WTC11 (cell line): ENCODE results near the gene FRMD4A. TPM values are rescaled to one million over a fixed set of nuclear protein-coding genes. Genes with fewer than 3 reads are reported as not detected.

Experiments used
- ATAC-seq: fragments of 200-7000 bp; cut with Tn5 transposase; 2 replicates; pipeline ENCODE4 v1.10.0; 2021; ENCODE audit warnings: mild to moderate bottlenecking, moderate library complexity
- CTCF ChIA-PET: fragments of 300-600 bp; sonication (Branson Sonifier 250); formaldehyde crosslinking; loops from one replicate; lab custom pipeline; 2021; ENCODE audit warnings: antibody characterized with exemption; lab: Charles Lee
- POLR2A ChIA-PET: fragments of 350-600 bp; sonication (Branson Sonifier 250); formaldehyde crosslinking; loops from one replicate; lab custom pipeline; 2021; ENCODE audit warnings: antibody characterized with exemption; lab: Charles Lee
- DNase-seq: peaks from one replicate; pipeline ENCODE4 v3.0.0; 2021; ENCODE audit warnings: low spot score
- H3K27ac Mint-ChIP-seq: 2 replicates; pipeline ENCODE4 v1.8.0; 2021; ENCODE audit warnings: mixed read lengths
- H3K27me3 Mint-ChIP-seq: 2 replicates; pipeline ENCODE4 v1.8.0; 2021; ENCODE audit warnings: low read depth, mild to moderate bottlenecking, moderate library complexity, mixed read lengths
- H3K36me3 Mint-ChIP-seq: 2 replicates; pipeline ENCODE4 v1.8.0; 2021; ENCODE audit warnings: mixed read lengths
- H3K4me1 Mint-ChIP-seq: 2 replicates; pipeline ENCODE4 v1.8.0; 2022; ENCODE audit warnings: mixed read lengths
- H3K4me3 Mint-ChIP-seq: 2 replicates; pipeline ENCODE4 v1.8.0; 2021; ENCODE audit warnings: mild to moderate bottlenecking, moderate library complexity, mixed read lengths
- H3K9me3 Mint-ChIP-seq: 2 replicates; pipeline ENCODE4 v1.8.0; 2021; ENCODE audit warnings: mixed read lengths
- ATF1 ChIP-seq: sonication (generic); formaldehyde crosslinking; IDR thresholded peaks from 2 replicates; pipeline ENCODE4 v1.8.1; 2023; ENCODE audit warnings: mild to moderate bottlenecking, moderate library complexity, missing genetic modification reagents
- ATF3 ChIP-seq: sonication (generic); formaldehyde crosslinking; conservative IDR thresholded peaks from 2 replicates; pipeline ENCODE4 v1.8.1; 2022; ENCODE audit warnings: mild to moderate bottlenecking, missing genetic modification reagents
- ATF6 ChIP-seq: sonication (generic); formaldehyde crosslinking; IDR thresholded peaks from 2 replicates; pipeline ENCODE4 v1.8.1; 2023; ENCODE audit warnings: mild to moderate bottlenecking, missing genetic modification reagents
- CDX4 ChIP-seq: fragments of 250-450 bp; sonication (Bioruptor Pico); IDR thresholded peaks from 2 replicates; pipeline ENCODE4 v1.9.0; 2021; ENCODE audit warnings: moderate library complexity, mild to moderate bottlenecking, inconsistent platforms, borderline replicate concordance
- EMX1 ChIP-seq: fragments of 250-450 bp; sonication (Bioruptor Pico); IDR thresholded peaks from 2 replicates; pipeline ENCODE4 v1.8.0; 2021; ENCODE audit warnings: mild to moderate bottlenecking
- FOXJ3 ChIP-seq: sonication (generic); formaldehyde crosslinking; IDR thresholded peaks from 2 replicates; pipeline ENCODE4 v1.9.0; 2021; ENCODE audit warnings: missing genetic modification reagents, mild to moderate bottlenecking, borderline replicate concordance
- FOXP1 ChIP-seq: sonication (generic); formaldehyde crosslinking; IDR thresholded peaks from 2 replicates; pipeline ENCODE4 v1.8.0; 2022; ENCODE audit warnings: missing genetic modification reagents, mild to moderate bottlenecking, moderate library complexity, borderline replicate concordance
- IRF2 ChIP-seq: sonication (generic); formaldehyde crosslinking; IDR thresholded peaks from 2 replicates; pipeline ENCODE4 v1.8.0; 2022; ENCODE audit warnings: low read depth, missing genetic modification reagents, borderline replicate concordance
- KAT7 ChIP-seq: sonication (generic); formaldehyde crosslinking; IDR thresholded peaks from 2 replicates; pipeline ENCODE4 v1.8.1; 2023; ENCODE audit warnings: missing genetic modification reagents, mild to moderate bottlenecking, borderline replicate concordance
- MLX ChIP-seq: sonication (generic); formaldehyde crosslinking; IDR thresholded peaks from 2 replicates; pipeline ENCODE4 v1.8.1; 2023; ENCODE audit warnings: mild to moderate bottlenecking, missing genetic modification reagents, moderate library complexity
- NR1H2 ChIP-seq: sonication (generic); formaldehyde crosslinking; IDR thresholded peaks from 2 replicates; pipeline ENCODE4 v1.9.0; 2021; ENCODE audit warnings: mild to moderate bottlenecking, moderate library complexity, missing genetic modification reagents
- PRRX2 ChIP-seq: fragments of 250-450 bp; sonication (Bioruptor Pico); IDR thresholded peaks from 2 replicates; pipeline ENCODE4 v1.8.0; 2021; ENCODE audit warnings: mild to moderate bottlenecking
- TCF7 ChIP-seq: sonication (generic); formaldehyde crosslinking; IDR thresholded peaks from 2 replicates; pipeline ENCODE4 v1.8.0; 2022; ENCODE audit warnings: mild to moderate bottlenecking, low read depth, missing genetic modification reagents, moderate library complexity
- TEAD1 ChIP-seq: sonication (generic); formaldehyde crosslinking; IDR thresholded peaks from 2 replicates; pipeline ENCODE4 v1.8.0; 2022; ENCODE audit warnings: mild to moderate bottlenecking, missing genetic modification reagents
- ZNF121 ChIP-seq: sonication (generic); formaldehyde crosslinking; IDR thresholded peaks from 2 replicates; pipeline ENCODE4 v1.8.0; 2023; ENCODE audit warnings: missing genetic modification reagents
- ZNF671 ChIP-seq: fragments of 250-450 bp; sonication (Bioruptor Pico); IDR thresholded peaks from 2 replicates; pipeline ENCODE4 v1.8.0; 2021; ENCODE audit warnings: mild to moderate bottlenecking
- total RNA-seq: library from RNA; stranded (reverse); gene quantifications from 3 replicates; pipeline ENCODE4 v1.2.3, GENCODE V29; 2021
- TF ChIP-seq, protein P1 (sequence below): sonication (generic); formaldehyde crosslinking; IDR thresholded peaks from 2 replicates; pipeline ENCODE4 v1.8.1; 2022; ENCODE audit warnings: low read depth, missing genetic modification reagents, borderline replicate concordance
- TF ChIP-seq, protein P2 (sequence below): fragments of 250-450 bp; sonication (Bioruptor Pico); IDR thresholded peaks from 2 replicates; pipeline ENCODE4 v1.8.0; 2021; ENCODE audit warnings: mild to moderate bottlenecking
- TF ChIP-seq, protein P3 (sequence below): sonication (generic); formaldehyde crosslinking; IDR thresholded peaks from 2 replicates; pipeline ENCODE4 v1.8.0; 2022; ENCODE audit warnings: mild to moderate bottlenecking, missing genetic modification reagents

FRMD4A gene
- total RNA-seq, 1 experiment from 2014 or later = 35.5 TPM

DNA sequence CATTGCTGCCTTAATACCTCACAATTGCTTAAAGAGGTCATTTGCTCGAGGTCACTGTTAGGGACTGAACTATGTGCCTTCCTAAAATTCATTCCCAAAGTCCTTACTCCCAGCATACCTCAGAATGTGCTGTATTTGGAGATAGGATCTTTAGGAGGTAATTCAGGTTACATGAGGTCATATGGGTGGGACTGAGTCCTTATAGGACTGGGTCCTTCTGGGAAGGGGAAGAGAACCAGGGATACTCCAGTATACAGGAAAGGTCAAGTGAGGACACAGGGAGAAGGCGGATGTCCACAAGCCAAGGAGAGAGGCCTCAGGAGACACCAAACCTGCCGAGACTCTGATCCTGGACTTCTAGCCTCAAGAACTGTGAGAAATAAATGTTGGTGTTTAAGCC lies 490.7 kb downstream of the FRMD4A start:
- ATAC-seq (no peak), DNase-seq (no peak)
- CTCF ChIA-PET = no interaction called here
- H3K27ac Mint-ChIP-seq = no peak overlapping the region
- TF ChIP-seq, protein P1, sequence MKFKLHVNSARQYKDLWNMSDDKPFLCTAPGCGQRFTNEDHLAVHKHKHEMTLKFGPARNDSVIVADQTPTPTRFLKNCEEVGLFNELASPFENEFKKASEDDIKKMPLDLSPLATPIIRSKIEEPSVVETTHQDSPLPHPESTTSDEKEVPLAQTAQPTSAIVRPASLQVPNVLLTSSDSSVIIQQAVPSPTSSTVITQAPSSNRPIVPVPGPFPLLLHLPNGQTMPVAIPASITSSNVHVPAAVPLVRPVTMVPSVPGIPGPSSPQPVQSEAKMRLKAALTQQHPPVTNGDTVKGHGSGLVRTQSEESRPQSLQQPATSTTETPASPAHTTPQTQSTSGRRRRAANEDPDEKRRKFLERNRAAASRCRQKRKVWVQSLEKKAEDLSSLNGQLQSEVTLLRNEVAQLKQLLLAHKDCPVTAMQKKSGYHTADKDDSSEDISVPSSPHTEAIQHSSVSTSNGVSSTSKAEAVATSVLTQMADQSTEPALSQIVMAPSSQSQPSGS = no peak
- TF ChIP-seq ZNF671 (CRISPR knock-in tag) (no peak), PRRX2 (CRISPR knock-in tag) (no peak), TEAD1 (CRISPR knock-in tag) (no peak)
- TF ChIP-seq, protein P2, sequence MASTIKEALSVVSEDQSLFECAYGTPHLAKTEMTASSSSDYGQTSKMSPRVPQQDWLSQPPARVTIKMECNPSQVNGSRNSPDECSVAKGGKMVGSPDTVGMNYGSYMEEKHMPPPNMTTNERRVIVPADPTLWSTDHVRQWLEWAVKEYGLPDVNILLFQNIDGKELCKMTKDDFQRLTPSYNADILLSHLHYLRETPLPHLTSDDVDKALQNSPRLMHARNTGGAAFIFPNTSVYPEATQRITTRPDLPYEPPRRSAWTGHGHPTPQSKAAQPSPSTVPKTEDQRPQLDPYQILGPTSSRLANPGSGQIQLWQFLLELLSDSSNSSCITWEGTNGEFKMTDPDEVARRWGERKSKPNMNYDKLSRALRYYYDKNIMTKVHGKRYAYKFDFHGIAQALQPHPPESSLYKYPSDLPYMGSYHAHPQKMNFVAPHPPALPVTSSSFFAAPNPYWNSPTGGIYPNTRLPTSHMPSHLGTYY (CRISPR knock-in tag) = no peak
- peaks cover 21% of the 10 kb centered on the region for H3K9me3 Mint-ChIP-seq
- peaks cover 24% of the 10 kb centered on the region for H3K36me3 Mint-ChIP-seq
- H3K27me3 Mint-ChIP-seq = no peaks in the 10 kb centered on the region
- H3K4me3 Mint-ChIP-seq = no peak overlapping the region
- POLR2A ChIA-PET = no interaction called here
- H3K4me1 Mint-ChIP-seq = peaks cover 5% of the 10 kb centered on the region

DNA sequence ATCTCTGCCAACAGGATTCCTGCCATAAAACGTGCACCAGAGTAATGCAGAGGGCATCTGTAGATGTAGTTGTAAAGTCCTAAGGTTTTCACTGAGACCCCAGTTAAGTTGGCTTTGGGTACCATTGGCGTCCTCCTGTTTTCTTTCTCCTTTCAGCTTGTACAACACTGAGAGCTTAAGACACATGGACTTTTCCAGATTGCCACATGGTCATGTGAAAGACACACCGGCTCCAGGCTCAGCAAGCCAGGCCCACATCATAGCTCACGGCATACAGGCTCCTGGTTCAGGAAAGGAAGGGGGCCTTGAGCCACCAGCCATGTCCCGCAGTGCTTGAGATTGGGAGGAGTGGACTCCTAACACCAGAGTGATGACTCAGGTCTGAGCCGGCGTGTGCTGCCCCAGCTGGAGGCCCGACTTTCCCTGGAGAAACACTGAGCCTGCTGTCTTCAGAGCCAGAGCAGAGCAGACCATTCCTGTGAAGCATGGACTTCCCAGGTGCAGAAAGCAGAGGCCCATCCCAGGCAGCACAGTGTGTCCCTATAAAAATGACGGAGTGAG lies 491.2 kb downstream of the FRMD4A start:
- DNase-seq = no peak
- H3K4me3 Mint-ChIP-seq = no peak overlapping the region
- CTCF ChIA-PET = no interaction called here
- H3K27ac Mint-ChIP-seq = no peak overlapping the region
- H3K4me1 Mint-ChIP-seq = peaks cover 10% of the 10 kb centered on the region
- TF ChIP-seq ATF3 (CRISPR knock-in tag) = no peak
- no peak for TF ChIP-seq TCF7 (CRISPR knock-in tag)
- TF ChIP-seq NR1H2 = no peak
- no peak for TF ChIP-seq FOXJ3 (CRISPR knock-in tag)
- no peak for TF ChIP-seq EMX1
- TF ChIP-seq, protein P3, sequence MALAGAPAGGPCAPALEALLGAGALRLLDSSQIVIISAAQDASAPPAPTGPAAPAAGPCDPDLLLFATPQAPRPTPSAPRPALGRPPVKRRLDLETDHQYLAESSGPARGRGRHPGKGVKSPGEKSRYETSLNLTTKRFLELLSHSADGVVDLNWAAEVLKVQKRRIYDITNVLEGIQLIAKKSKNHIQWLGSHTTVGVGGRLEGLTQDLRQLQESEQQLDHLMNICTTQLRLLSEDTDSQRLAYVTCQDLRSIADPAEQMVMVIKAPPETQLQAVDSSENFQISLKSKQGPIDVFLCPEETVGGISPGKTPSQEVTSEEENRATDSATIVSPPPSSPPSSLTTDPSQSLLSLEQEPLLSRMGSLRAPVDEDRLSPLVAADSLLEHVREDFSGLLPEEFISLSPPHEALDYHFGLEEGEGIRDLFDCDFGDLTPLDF (CRISPR knock-in tag) = no peak
- peaks cover 21% of the 10 kb centered on the region for H3K9me3 Mint-ChIP-seq
- ATAC-seq = no peak
- H3K36me3 Mint-ChIP-seq = peaks cover 24% of the 10 kb centered on the region
- H3K27me3 Mint-ChIP-seq = no peaks in the 10 kb centered on the region
- POLR2A ChIA-PET = no interaction called here

DNA sequence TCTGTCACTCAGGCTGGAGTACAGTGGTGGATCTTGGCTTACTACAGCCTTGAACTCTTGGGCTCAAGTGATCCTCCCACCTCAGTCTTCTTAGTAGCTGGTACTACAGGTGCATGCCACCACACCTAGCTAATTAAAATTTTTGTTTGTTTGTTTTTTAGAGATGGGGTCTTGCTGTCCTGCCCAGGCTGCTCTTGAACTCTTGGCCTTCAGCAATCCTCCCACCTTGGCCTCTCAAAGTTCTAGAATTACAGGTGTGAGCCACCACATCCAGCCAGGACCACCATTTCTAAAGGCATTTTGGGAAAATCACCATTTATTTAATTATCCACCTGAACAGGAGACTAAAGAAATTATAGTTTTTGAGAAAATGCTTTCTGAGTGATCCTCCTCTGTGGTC lies 491.7 kb downstream of the FRMD4A start:
- CTCF ChIA-PET = no interaction called here

GRCh38 chr10:13837966-13838365 lies 492.8 kb downstream of the FRMD4A start:
- no peak overlapping the region for H3K27ac Mint-ChIP-seq
- peaks cover 21% of the 10 kb centered on the region for H3K9me3 Mint-ChIP-seq
- H3K4me1 Mint-ChIP-seq = peaks cover 18% of the 10 kb centered on the region
- ATAC-seq (no peak), DNase-seq (no peak)
- no peak for TF ChIP-seq KAT7 (CRISPR knock-in tag)
- TF ChIP-seq FOXP1 (CRISPR knock-in tag) = no peak
- peak; percentile 52; the same call in 1 of the 2 replicates for TF ChIP-seq ZNF121
- TF ChIP-seq ATF1 = no peak
- no peak for TF ChIP-seq ZNF671 (CRISPR knock-in tag)
- TF ChIP-seq ATF6 (CRISPR knock-in tag) = no peak
- no peak for TF ChIP-seq MLX
- TF ChIP-seq CDX4 (CRISPR knock-in tag) = no peak
- H3K27me3 Mint-ChIP-seq = peaks cover under 1% of the 10 kb centered on the region; the same call in 1 of the 2 replicates
- POLR2A ChIA-PET = interaction anchor here (0.6 kb wide), 1 partner anchor 156 kb away, joined by 5 read pairs; no protein-coding TSS in a partner anchor
- peaks cover 24% of the 10 kb centered on the region for H3K36me3 Mint-ChIP-seq
- CTCF ChIA-PET = no interaction called here
- no peak overlapping the region for H3K4me3 Mint-ChIP-seq

More for the DNA sequence above, 491.7 kb downstream of the FRMD4A start:
- Mint-ChIP-seq H3K36me3 (peaks cover 24% of the 10 kb centered on the region), H3K4me3 (no peak overlapping the region), H3K9me3 (peaks cover 21% of the 10 kb centered on the region), H3K27me3 (no peaks in the 10 kb centered on the region), H3K27ac (no peak overlapping the region), H3K4me1 (peaks cover 15% of the 10 kb centered on the region)
- DNase-seq = no peak
- ATAC-seq = no peak
- TF ChIP-seq ZNF121 (peak; percentile 60; the same call in 1 of the 2 replicates), IRF2 (CRISPR knock-in tag) (no peak)
- POLR2A ChIA-PET = no interaction called here
